ENCODE data around the gene ARID1B. TPM values are rescaled to one million over a fixed set of nuclear protein-coding genes. Genes with fewer than 3 reads are reported as not detected.

Gene ARID1B
- total RNA-seq, 1 donor from 2014 or later = 18.5 TPM

- DNase-seq (ENCODE audit: low read depth) = no peak
- no peak overlapping the region for H3K4me3 ChIP-seq (ENCODE audit: low read depth, low read length)
- TF ChIP-seq CTCF (conservative IDR thresholded peaks at IDR 0.05; ENCODE audit: low read depth, low read length) = no peak
These were observed 247.6 kb downstream of the ARID1B start for GRCh38 chr6:157024745-157025144.

- TF ChIP-seq CTCF (conservative IDR thresholded peaks at IDR 0.05; ENCODE audit: low read depth, low read length) = no peak
- DNase-seq (ENCODE audit: low read depth) = no peak
- H3K4me3 ChIP-seq (ENCODE audit: low read depth, low read length) = no peak overlapping the region
These were observed 248.3 kb downstream of the ARID1B start for GRCh38 chr6:157025437-157025836.

GRCh38 chr6:157029980-157030690 lies 253.0 kb downstream of the ARID1B start:
- no peak for DNase-seq (ENCODE audit: low read depth)
- peak overlapping the region; percentile 15 for H3K4me3 ChIP-seq (ENCODE audit: low read depth, low read length)
- no peak for TF ChIP-seq CTCF (conservative IDR thresholded peaks at IDR 0.05; ENCODE audit: low read depth, low read length)

- peak; percentile 77 for DNase-seq (ENCODE audit: low read depth)
- no peak for TF ChIP-seq CTCF (conservative IDR thresholded peaks at IDR 0.05; ENCODE audit: low read depth, low read length)
- peak overlapping the region; percentile 15 for H3K4me3 ChIP-seq (ENCODE audit: low read depth, low read length)
These were observed 253.6 kb downstream of the ARID1B start for GRCh38 chr6:157030755-157031154.

- DNase-seq (ENCODE audit: low read depth) = no peak
- TF ChIP-seq CTCF (conservative IDR thresholded peaks at IDR 0.05; ENCODE audit: low read depth, low read length) = no peak
- peak overlapping the region; percentile 58 for H3K4me3 ChIP-seq (ENCODE audit: low read depth, low read length)
These were observed 255.7 kb downstream of the ARID1B start for GRCh38 chr6:157032923-157033322.

- no peak for DNase-seq (ENCODE audit: low read depth)
- TF ChIP-seq CTCF (conservative IDR thresholded peaks at IDR 0.05; ENCODE audit: low read depth, low read length) = no peak
- peak overlapping the region; percentile 58 for H3K4me3 ChIP-seq (ENCODE audit: low read depth, low read length)
These were observed 256.4 kb downstream of the ARID1B start for GRCh38 chr6:157033428-157034140.

Measured in epithelial cell of proximal tubule (primary cell).